SK-N-DZ (cell line): ENCODE data around the gene XXYLT1. TPM values are rescaled to one million over a fixed set of nuclear protein-coding genes. Genes with fewer than 3 reads are reported as not detected.
"Not testable (repeated sequence)": the region's sequence is repeated elsewhere in the genome, so short reads cannot be mapped to it uniquely, and the experiment has no call there.

Source experiments
- DNase-seq: peaks from one replicate; pipeline ENCODE4 v3.0.0-alpha.2; 2015; ENCODE audit warnings: low spot score
- polyA plus RNA-seq, 2 experiments: library from polyadenylated mRNA; depleted of rRNA; stranded (reverse); fragments of >200 nt; gene quantifications; 2 replicates each; pipeline ENCODE4 v1.2.3, GENCODE V29; 2014

Gene XXYLT1
- polyA plus RNA-seq (2014; cell fraction: cytosol; rRNA removed) = 34.7 and 43.7 TPM in 2 replicates
- 14.4 and 21.9 TPM in 2 replicates for polyA plus RNA-seq (2014; cell fraction: nucleus; rRNA removed)

- DNase-seq = peak; percentile 92
Observed at GRCh38 chr3:195270817-195271409, at the start of gene XXYLT1. Gene XXYLT1 (minus strand): TSS chr3:195271159. CDS start chr3:195271058, 101 bp downstream.

GRCh38 chr3:195319060-195319459 is 48.1 kb upstream of the XXYLT1 start:
- no peak for DNase-seq

GRCh38 chr3:195312714-195313113 is 41.8 kb upstream of the XXYLT1 start:
- DNase-seq = no peak

GRCh38 chr3:195307711-195308110 is 36.8 kb upstream of the XXYLT1 start:
- DNase-seq = no peak

GRCh38 chr3:195306369-195306768 is 35.4 kb upstream of the XXYLT1 start:
- no peak for DNase-seq

GRCh38 chr3:195302431-195302830 is 31.5 kb upstream of the XXYLT1 start:
- DNase-seq = no peak

- no peak for DNase-seq
Observed at GRCh38 chr3:195297446-195297845, 26.5 kb upstream of the XXYLT1 start.

- DNase-seq = no peak
Observed at GRCh38 chr3:195296662-195297061, 25.7 kb upstream of the XXYLT1 start.

GRCh38 chr3:195291121-195291520 is 20.2 kb upstream of the XXYLT1 start:
- DNase-seq = no peak

GRCh38 chr3:195290643-195291042 is 19.7 kb upstream of the XXYLT1 start:
- not testable (repeated sequence) for DNase-seq

- no peak for DNase-seq
Observed at GRCh38 chr3:195286115-195286872, 15.3 kb upstream of the XXYLT1 start.

GRCh38 chr3:195285372-195285771 is 14.4 kb upstream of the XXYLT1 start:
- DNase-seq = no peak

- no peak for DNase-seq
Observed at GRCh38 chr3:195284842-195285241, 13.9 kb upstream of the XXYLT1 start.

- DNase-seq = no peak
Observed at GRCh38 chr3:195282961-195283360, 12.0 kb upstream of the XXYLT1 start.

GRCh38 chr3:195274259-195274966 is 3.5 kb upstream of the XXYLT1 start:
- DNase-seq = no peak

- peak; percentile 87 for DNase-seq
Observed at GRCh38 chr3:195271410-195272243, 668 bp upstream of the XXYLT1 start.

- DNase-seq = peak; percentile 72
Observed at GRCh38 chr3:195270079-195270816, 711 bp downstream of the XXYLT1 start.

GRCh38 chr3:195269375-195270078 is 1.4 kb downstream of the XXYLT1 start:
- peak; percentile 93 for DNase-seq

GRCh38 chr3:195268576-195269309 is 2.2 kb downstream of the XXYLT1 start:
- no peak for DNase-seq
